GM12872 (cell line): ENCODE measurements around the gene LIM2.

Experiments used
- CTCF ChIP-seq: IDR thresholded peaks from 3 replicates; pipeline ENCODE4 v1.5.1; 2011; ENCODE audit warnings: low read depth, mild to moderate bottlenecking, low read length, moderate library complexity; ENCODE audit not compliant: insufficient read depth

The LIM2 gene

GRCh38 chr19:51366389-51367254 lies 21.2 kb downstream of the LIM2 start:
- TF ChIP-seq CTCF: no peak

- TF ChIP-seq CTCF: no peak
Observed at GRCh38 chr19:51365965-51366388, 21.8 kb downstream of the LIM2 start, which contains the start of gene ETFB. Gene ETFB (minus strand): TSS chr19:51366388. CDS start chr19:51366326, 62 bp downstream.

GRCh38 chr19:51365211-51365964 lies 22.4 kb downstream of the LIM2 start:
- no peak for TF ChIP-seq CTCF

- TF ChIP-seq CTCF: no peak
Observed at GRCh38 chr19:51364200-51365106, 23.3 kb downstream of the LIM2 start.

- no peak for TF ChIP-seq CTCF
Observed at GRCh38 chr19:51361239-51361638, 26.5 kb downstream of the LIM2 start.

- TF ChIP-seq CTCF: no peak
Observed at GRCh38 chr19:51359294-51359693, 28.5 kb downstream of the LIM2 start.
